ENCODE results near the gene FADS3. TPM values are rescaled to one million over a fixed set of nuclear protein-coding genes. Genes with fewer than 3 reads are reported as not detected.

The FADS3 gene
- total and polyA plus RNA-seq, 2 donors (not counting 3 experiments of a cell fraction or from before 2014, with no cell fraction given), result 216 to 346 TPM

GRCh38 chr11:61930933-61931332 is 39.6 kb upstream of the FADS3 start:
- DNase-seq (ENCODE audit: low read depth, low spot score) (no peak), FAIRE-seq (no peak)
- Histone ChIP-seq H3K79me2 (ENCODE audit: control insufficient read depth, insufficient read depth, low read length) (no peaks in the 10 kb centered on the region), H3K9me3 (replicated peaks; ENCODE audit: control insufficient read depth, insufficient read depth, low read length) (no peaks in the 10 kb centered on the region), H3K27ac (ENCODE audit: insufficient read depth, low read depth, low read length) (no peak overlapping the region), H2AFZ (ENCODE audit: low read depth, low read length) (no peak overlapping the region), H4K20me1 (replicated peaks; ENCODE audit: control insufficient read depth, extremely low read depth, insufficient read depth, low read length) (no peaks in the 10 kb centered on the region), H3K4me3 (replicated peaks in 1 of 3; ENCODE audit: insufficient read depth in 1 of 3, low read depth in 1 of 3, low read length in 3 of 3) (no peak overlapping the region), H3K9me1 (replicated peaks; ENCODE audit: control insufficient read depth, extremely low read depth, insufficient read depth, low read length) (no peaks in the 10 kb centered on the region), H3K4me2 (ENCODE audit: insufficient read depth, low read length) (no peak overlapping the region), H3K4me1 (ENCODE audit: control insufficient read depth, extremely low read depth, insufficient read depth, low read length) (no peaks in the 10 kb centered on the region), H3K9ac (replicated peaks; ENCODE audit: extremely low read depth, insufficient read depth, low read length) (no peak overlapping the region), H3K36me3 (ENCODE audit: control insufficient read depth in 2 of 2, extremely low read depth in 1 of 2, insufficient read depth in 2 of 2, low read length in 2 of 2) (no peaks in the 10 kb centered on the region), H3K27me3 (ENCODE audit: control insufficient read depth in 2 of 2, insufficient read depth in 2 of 2, low read length in 2 of 2) (peaks cover 6 to 13% of the 10 kb centered on the region in 2 experiments)
- CTCF ChIA-PET, result interaction anchor here (1.2 to 4.2 kb wide), 4 partner anchors 17 to 177 kb away, joined by 5 to 18 read pairs (median 16); no protein-coding TSS in a partner anchor
- dilution Hi-C loops (cut with MboI; ENCODE audit: extremely low pct_ligation_motif_present, low sequenced_read_pairs), result no loop called here
- POLR2A ChIA-PET, result no interaction called here
- TF ChIP-seq CTCF (IDR thresholded peaks at IDR 0.05; ENCODE audit: extremely low read depth in 1 of 2, insufficient read depth in 1 of 2, low read depth in 1 of 2, low read length in 2 of 2) (no peak), POLR2A (IDR thresholded peaks at IDR 0.05; ENCODE audit: low read depth, low read length) (no peak), GATA2 (IDR thresholded peaks at IDR 0.05; ENCODE audit: insufficient read depth, insufficient read length, low read depth, low read length) (no peak)
- no TSS peak for BruUV-seq (replicated peaks)
- intact Hi-C loops (cut with micrococcal nuclease), result loop anchor here (5.0 kb wide), 1 partner anchor 366 kb away; the partner anchor contains the start of gene SCGB1D4

- Histone ChIP-seq H3K27me3 (ENCODE audit: control insufficient read depth in 2 of 2, insufficient read depth in 2 of 2, low read length in 2 of 2) (peaks cover 13 to 14% of the 10 kb centered on the region in 2 experiments), H3K4me3 (replicated peaks in 1 of 3; ENCODE audit: insufficient read depth in 1 of 3, low read depth in 1 of 3, low read length in 3 of 3) (no peak overlapping the region), H3K4me2 (ENCODE audit: insufficient read depth, low read length) (no peak overlapping the region), H3K4me1 (ENCODE audit: control insufficient read depth, extremely low read depth, insufficient read depth, low read length) (no peaks in the 10 kb centered on the region), H3K79me2 (ENCODE audit: control insufficient read depth, insufficient read depth, low read length) (no peaks in the 10 kb centered on the region), H3K9ac (replicated peaks; ENCODE audit: extremely low read depth, insufficient read depth, low read length) (no peak overlapping the region), H3K27ac (ENCODE audit: insufficient read depth, low read depth, low read length) (no peak overlapping the region), H2AFZ (ENCODE audit: low read depth, low read length) (no peak overlapping the region), H4K20me1 (replicated peaks; ENCODE audit: control insufficient read depth, extremely low read depth, insufficient read depth, low read length) (no peaks in the 10 kb centered on the region), H3K36me3 (ENCODE audit: control insufficient read depth in 2 of 2, extremely low read depth in 1 of 2, insufficient read depth in 2 of 2, low read length in 2 of 2) (no peaks in the 10 kb centered on the region), H3K9me1 (replicated peaks; ENCODE audit: control insufficient read depth, extremely low read depth, insufficient read depth, low read length) (no peaks in the 10 kb centered on the region), H3K9me3 (replicated peaks; ENCODE audit: control insufficient read depth, insufficient read depth, low read length) (no peaks in the 10 kb centered on the region)
- dilution Hi-C loops (cut with MboI; ENCODE audit: extremely low pct_ligation_motif_present, low sequenced_read_pairs) (loop anchor here (10.0 kb wide), 1 partner anchor 176 kb away; no protein-coding TSS in a partner anchor), intact Hi-C loops (cut with micrococcal nuclease) (no loop called here)
- DNase-seq (ENCODE audit: low read depth, low spot score) (no peak), FAIRE-seq (no peak)
- ChIA-PET CTCF (interaction anchor here (0.6 to 4.2 kb wide), 8 partner anchors 8 to 180 kb away, joined by 3 to 18 read pairs (median 4); no protein-coding TSS in a partner anchor), POLR2A (no interaction called here)
- no TSS peak for BruUV-seq (replicated peaks)
- no peak for TF ChIP-seq MYC (IDR thresholded peaks at IDR 0.05; ENCODE audit: low read depth, low read length)
- TF ChIP-seq POLR2AphosphoS5 (IDR thresholded peaks at IDR 0.05; ENCODE audit: insufficient read depth, low read depth, low read length), result no peak
- no peak for TF ChIP-seq GATA2 (IDR thresholded peaks at IDR 0.05; ENCODE audit: insufficient read depth, insufficient read length, low read depth, low read length)
- no peak for TF ChIP-seq JUN (IDR thresholded peaks at IDR 0.05; ENCODE audit: borderline replicate concordance, insufficient read depth, insufficient read length, low read depth)
- no peak for TF ChIP-seq CTCF (IDR thresholded peaks at IDR 0.05; ENCODE audit: extremely low read depth in 1 of 2, insufficient read depth in 1 of 2, low read depth in 1 of 2, low read length in 2 of 2)
- no peak for TF ChIP-seq FOS (IDR thresholded peaks at IDR 0.05; ENCODE audit: borderline replicate concordance, insufficient read depth, low read length)
- TF ChIP-seq MAX (IDR thresholded peaks at IDR 0.05; ENCODE audit: insufficient read depth, insufficient read length), result no peak
- no peak for TF ChIP-seq POLR2A (IDR thresholded peaks at IDR 0.05; ENCODE audit: low read depth, low read length)
- no peak for TF ChIP-seq EZH2 (IDR thresholded peaks at IDR 0.05; ENCODE audit: borderline replicate concordance, low read depth, low read length, severe bottlenecking)
These were observed 37.3 kb upstream of the FADS3 start for GRCh38 chr11:61928606-61929005.
